ENCODE data around the gene POLR2E. TPM values are rescaled to one million over a fixed set of nuclear protein-coding genes. Genes with fewer than 3 reads are reported as not detected.

Gene POLR2E
- total RNA-seq, 1 donor from 2014 or later = 143 TPM

Other genes starting within 250 kb of the POLR2E start
- gene ELANE, start 243.1 kb downstream of the POLR2E start, total RNA-seq = 0.58 TPM
- gene CFD, start 235.7 kb downstream of the POLR2E start, total RNA-seq = 6.1 TPM
- 36.3 TPM for gene MED16, start 202.2 kb downstream of the POLR2E start, total RNA-seq
- gene RNU6-9, start 201.9 kb downstream of the POLR2E start, total RNA-seq = not detected
- gene R3HDM4, start 182.2 kb downstream of the POLR2E start, total RNA-seq = 20.9 TPM
- gene KISS1R, start 178.0 kb downstream of the POLR2E start, total RNA-seq = not detected
- gene ARID3A, start 169.3 kb downstream of the POLR2E start, total RNA-seq = 3.6 TPM
- gene WDR18, start 111.0 kb downstream of the POLR2E start, total RNA-seq = 34.7 TPM
- gene GRIN3B, start 95.0 kb downstream of the POLR2E start, total RNA-seq = not detected
- 117 TPM for gene TMEM259, start 74.3 kb downstream of the POLR2E start, total RNA-seq
- gene RNU6-2, start 73.9 kb downstream of the POLR2E start, total RNA-seq = not detected
- 23.2 TPM for gene CNN2, start 68.8 kb downstream of the POLR2E start, total RNA-seq
- 10.4 TPM for gene ABCA7, start 55.3 kb downstream of the POLR2E start, total RNA-seq
- 5.1 TPM for gene ARHGAP45, start 28.2 kb downstream of the POLR2E start, total RNA-seq
- gene GPX4, start 8.6 kb upstream of the POLR2E start, total RNA-seq = 247 TPM
- gene SBNO2, start 78.9 kb upstream of the POLR2E start, total RNA-seq = 22.6 TPM
- gene STK11, start 110.4 kb upstream of the POLR2E start, total RNA-seq = 33.1 TPM
- 0.38 TPM for gene CBARP, start 142.6 kb upstream of the POLR2E start, total RNA-seq
- 282 TPM for gene ATP5F1D, start 146.4 kb upstream of the POLR2E start, total RNA-seq
- gene MIDN, start 153.2 kb upstream of the POLR2E start, total RNA-seq = 51.7 TPM
- gene CIRBP, start 174.0 kb upstream of the POLR2E start, total RNA-seq = 125 TPM
- gene FAM174C, start 180.2 kb upstream of the POLR2E start, total RNA-seq = 48.0 TPM
- 8.6 TPM for gene EFNA2, start 190.5 kb upstream of the POLR2E start, total RNA-seq

Data from left lobe of liver (tissue), 1 donor.